NCI-H1105 treated with DMSO at 0.1 percent for 48 hours (cell line): Measurements from ENCODE around the gene AOC2.

Experiments
- DNase-seq: peaks from one replicate; lab custom pipeline; 2025; lab: John Stamatoyannopoulos, UW

Gene AOC2, protein sequence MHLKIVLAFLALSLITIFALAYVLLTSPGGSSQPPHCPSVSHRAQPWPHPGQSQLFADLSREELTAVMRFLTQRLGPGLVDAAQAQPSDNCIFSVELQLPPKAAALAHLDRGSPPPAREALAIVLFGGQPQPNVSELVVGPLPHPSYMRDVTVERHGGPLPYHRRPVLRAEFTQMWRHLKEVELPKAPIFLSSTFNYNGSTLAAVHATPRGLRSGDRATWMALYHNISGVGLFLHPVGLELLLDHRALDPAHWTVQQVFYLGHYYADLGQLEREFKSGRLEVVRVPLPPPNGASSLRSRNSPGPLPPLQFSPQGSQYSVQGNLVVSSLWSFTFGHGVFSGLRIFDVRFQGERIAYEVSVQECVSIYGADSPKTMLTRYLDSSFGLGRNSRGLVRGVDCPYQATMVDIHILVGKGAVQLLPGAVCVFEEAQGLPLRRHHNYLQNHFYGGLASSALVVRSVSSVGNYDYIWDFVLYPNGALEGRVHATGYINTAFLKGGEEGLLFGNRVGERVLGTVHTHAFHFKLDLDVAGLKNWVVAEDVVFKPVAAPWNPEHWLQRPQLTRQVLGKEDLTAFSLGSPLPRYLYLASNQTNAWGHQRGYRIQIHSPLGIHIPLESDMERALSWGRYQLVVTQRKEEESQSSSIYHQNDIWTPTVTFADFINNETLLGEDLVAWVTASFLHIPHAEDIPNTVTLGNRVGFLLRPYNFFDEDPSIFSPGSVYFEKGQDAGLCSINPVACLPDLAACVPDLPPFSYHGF

DNA sequence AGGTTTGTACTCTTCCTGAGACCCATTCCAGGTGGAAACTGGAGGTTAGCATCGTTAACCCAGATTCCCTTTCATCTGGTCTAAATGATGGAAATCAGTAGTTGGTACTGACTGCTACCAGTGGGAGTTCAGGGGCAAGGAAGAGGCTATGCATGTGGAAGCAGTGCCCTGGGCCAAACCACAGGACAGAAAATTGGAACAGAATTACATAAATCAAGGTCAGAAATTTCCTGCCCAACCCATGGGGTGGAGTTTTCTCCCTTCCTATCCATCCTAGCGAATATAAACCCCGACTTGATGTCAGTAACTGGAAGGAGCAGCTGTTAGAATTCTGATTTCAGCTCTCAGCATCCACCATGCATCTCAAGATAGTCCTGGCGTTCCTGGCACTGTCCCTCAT is at the start of gene AOC2:
Gene AOC2, plus strand, starts transcription at position 310 of the 400 bp plus-strand sequence. Its CDS starts 47 bp downstream, at position 357.
- no peak for DNase-seq

DNA sequence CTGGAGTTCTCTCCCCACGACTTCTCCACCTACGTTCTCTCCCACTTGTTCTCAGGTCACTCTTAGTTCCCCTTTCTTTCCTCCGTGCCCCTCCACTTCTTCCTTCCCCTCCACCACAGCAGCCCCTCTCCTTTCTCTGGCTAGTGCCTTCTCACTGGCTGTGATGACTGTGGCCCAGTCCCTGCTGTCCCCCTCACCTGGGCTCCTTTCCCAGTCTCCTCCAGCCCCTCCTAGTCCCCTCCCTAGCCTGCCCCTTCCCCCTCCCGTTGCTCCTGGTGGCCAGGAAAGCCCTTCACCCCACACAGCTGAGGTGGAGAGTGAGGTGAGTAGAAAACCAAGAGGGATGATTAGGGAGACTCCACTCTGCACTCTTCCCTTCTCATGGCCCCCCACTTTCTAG is 49.3 kb upstream of the AOC2 start:
- DNase-seq = no peak

DNA sequence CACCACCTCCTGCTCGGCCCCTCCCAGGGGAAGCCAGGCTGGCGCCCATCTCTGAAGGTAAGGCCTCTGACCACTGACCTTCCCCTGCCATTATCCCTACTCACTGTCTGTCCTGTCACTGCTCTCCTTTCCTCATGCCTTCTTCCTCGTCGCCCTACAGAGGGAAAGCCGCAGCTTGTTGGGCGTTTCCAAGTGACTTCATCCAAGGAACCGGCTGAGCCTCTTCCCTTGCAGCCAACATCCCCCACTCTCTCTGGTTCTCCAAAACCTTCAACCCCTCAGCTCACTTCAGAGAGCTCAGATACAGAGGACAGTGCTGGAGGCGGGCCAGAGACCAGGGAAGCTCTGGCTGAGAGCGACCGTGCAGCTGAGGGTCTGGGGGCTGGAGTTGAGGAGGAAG is 48.9 kb upstream of the AOC2 start:
- no peak for DNase-seq

DNA sequence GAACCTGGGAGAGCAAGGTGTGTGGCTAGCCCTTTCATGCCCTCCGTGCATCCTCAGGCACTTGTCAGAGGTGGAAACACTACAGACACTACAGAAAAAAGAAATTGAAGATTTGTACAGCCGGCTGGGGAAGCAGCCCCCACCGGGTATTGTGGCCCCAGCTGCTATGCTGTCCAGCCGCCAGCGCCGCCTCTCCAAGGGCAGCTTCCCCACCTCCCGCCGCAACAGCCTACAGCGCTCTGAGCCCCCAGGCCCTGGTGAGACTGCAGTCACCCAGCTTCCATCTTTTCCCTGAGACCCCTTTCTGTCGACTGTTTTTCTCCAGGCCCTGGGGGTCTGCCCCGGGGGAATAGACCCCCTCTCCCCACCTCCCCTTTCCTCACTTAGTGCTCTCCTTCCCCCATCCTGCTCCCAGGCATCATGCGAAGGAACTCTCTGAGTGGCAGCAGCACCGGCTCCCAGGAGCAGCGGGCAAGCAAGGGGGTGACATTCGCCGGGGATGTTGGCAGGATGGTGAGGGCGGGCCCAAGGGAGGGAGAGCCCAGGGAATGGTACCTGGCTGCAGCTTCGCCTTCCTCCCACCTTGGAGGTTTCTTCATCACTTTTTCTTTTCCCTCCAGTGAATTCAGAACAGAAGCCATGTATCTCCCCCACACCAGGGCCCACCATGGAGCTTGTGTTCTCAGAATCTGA is 48.2 kb upstream of the AOC2 start:
- DNase-seq = no peak

DNA sequence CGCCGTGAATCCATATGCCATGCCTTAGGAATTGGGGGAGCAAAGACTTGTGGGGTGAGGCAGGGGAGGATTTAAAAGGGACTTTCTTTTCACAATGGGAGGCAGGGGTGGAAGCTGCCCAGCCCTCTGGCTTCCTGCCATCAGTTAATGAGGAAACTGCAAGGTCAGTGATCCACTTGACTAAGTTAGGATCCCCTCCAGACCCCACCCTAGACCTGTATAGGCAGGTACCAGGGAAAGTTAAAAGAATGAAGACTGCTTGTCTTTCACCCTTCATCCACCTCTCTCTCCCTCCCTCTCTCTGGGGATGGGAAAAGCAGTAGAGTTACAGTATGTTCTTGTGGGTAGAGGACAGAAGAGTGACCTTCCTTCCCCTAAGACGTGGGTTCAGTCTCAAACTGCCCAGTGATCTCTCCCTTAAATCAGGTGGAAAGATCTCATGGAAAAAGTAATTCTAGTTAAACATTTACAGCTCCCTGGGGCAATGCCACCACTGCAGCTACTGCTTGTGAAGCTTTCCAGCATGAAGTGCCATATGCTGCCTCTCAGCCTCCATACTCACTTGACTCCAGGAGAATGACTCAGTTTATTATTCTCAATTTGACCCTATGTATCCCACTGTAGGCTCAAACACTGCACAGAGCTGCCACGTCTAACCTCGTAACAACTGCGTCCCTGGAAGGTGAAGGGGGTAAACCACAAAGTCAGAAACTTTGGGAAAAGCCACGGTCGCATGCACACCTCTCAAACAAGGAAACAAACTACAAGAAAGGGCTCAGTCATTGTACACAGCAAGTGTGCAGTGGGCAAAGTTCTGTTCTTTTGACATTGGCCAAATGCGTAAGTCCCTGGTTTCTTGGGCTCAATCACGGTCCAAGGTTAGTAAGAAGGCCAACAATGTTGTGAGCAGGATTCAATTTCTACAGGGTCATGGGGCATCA is 47.0 kb upstream of the AOC2 start:
- no peak for DNase-seq

DNA sequence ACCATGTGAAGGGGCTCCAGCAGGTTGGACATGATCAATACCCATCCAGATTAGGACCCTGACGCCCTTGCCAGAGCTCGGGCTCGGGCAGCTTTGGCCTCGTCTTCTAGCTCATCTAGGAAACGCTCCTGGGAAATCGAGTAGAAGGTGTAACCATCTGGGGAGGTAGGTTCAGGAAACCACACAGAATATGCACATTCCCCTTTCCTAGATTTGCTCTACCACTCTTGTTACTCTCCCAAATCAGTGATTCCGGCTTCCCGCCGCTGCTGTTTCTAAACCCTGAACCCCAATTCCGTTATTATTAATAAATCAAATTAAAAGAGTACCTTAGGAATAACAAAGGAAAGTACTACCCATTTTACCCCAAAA is 46.4 kb upstream of the AOC2 start:
- DNase-seq = no peak

DNA sequence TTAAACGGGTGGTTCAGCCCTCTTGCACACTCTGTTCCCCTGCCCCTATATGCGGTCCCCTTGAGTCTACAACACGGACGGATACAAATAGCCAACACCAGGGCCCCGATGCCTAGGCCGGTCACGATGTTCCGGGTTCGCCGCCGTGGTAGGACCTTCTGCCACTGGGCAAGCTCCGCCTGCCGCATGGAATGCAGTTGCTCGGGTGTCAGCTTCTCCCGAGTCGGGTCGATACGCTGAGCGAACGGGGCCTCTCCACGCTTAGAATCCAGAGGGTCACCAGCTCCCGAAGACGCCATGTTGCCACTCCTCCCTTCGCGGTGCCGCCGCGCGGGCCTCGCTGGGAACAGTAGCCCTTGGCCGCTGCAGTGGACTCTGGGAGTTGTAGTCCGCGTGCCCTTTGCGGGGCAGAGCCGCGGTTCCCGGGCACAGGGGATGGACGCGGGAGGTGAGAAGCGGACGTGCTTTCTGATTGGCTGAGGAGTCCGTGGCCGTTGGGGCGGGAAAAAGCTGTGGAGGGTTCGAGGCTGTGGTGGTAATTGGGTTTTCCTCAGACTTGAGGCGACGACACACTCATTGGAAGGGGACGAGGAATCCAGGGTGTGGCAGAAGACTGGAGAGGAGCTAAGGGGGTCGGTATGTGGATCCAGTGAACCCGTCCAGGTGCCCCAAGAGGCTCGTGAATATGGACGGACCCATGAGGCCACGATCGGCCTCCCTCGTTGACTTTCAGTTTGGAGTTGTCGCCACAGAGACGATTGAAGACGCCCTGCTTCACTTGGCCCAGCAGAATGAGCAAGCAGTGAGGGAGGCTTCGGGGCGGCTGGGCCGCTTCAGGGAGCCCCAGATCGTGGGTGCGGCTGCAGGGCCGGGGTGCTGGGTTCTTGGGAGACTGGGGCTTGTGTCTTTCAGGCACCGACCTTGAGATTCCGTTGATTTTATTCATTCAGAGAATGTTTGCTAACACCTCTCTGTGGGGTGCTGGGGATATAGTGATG is 45.7 kb upstream of the AOC2 start, which contains the start of the genes CNTD1 and COA3:
Gene CNTD1, plus strand, starts transcription at position 479 of the 998 bp plus-strand sequence. Its CDS starts 207 bp downstream, at position 686.
Gene COA3, minus strand, starts transcription at position 322 of the 998 bp plus-strand sequence. Its CDS starts 23 bp downstream, at position 299.
- peak; percentile 73 for DNase-seq

DNA sequence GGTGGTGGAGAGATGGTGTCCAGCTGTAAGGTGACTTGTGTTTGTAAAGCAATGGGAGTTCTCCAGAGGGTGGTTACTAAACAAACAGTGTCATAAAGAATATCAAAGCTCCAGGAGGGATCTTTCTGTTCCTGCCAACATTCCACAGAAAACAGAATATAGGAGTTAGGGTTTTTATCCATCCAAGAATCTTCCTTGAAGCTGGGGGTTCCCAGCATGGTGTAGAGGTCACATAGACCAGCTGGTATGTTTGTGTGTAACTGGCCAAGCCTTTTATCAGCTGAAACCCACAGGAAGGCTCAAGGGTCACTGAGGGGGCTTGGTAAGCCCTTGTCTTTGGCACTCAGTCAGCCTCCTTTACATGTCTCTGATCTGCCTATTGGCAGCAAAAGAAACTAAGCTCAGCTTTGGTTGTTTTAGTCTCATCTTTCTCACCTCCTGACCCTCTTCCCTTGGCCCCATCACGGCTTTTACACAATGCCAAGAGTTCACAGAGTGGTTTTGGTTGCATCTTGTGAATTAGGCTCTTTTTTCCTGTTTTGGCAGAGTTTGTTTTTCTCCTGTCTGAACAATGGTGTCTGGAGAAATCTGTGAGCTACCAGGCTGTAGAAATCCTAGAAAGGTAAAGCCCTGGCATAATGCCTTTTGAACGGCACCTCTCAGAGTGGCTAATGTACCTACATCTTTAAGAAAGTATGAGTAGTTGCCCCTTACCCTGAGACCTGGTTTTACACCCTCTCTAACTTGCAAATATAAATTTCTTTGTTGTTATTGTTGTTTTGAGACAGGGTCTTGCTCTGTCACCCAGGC is 41.1 kb upstream of the AOC2 start:
- no peak for DNase-seq

DNA sequence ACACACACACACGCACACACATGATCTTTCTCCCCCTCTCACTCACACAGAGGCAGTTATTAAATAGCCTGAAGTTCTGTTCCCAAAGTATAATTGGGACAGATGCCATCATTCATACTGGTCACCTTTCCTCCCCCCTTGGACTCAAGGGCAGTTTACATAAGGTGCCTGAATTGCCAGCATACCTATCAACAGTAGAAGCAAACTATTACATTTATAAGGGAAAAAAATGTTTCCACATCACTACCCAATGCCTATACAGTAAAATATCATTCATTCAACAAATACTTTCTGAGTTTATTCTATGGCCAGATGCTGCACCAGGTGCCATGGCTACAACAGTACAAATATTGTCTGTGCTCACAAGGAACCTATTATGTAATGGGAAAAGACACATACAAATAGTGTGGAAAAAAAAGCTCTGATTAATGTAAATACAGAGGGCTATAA is 39.4 kb upstream of the AOC2 start:
- DNase-seq = no peak

DNA sequence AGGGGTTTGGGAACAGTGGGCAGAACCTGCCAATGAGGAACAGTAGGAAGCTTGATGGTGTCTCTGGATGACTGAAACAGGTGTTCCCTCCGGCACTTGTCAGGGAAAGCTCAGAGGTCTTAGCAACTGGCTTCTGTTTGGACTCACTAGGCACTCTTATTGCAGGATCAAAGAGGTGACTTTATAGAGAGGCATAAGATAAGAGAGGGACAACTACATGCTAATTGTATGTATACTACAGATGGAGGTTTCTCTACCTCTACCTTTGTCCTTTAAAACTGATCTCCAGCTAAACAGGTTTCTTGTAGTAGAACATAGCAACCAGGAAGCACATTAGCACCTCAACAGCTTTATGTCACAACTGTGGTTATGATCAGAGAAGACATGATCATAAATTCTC is 38.1 kb upstream of the AOC2 start:
- DNase-seq = no peak

DNA sequence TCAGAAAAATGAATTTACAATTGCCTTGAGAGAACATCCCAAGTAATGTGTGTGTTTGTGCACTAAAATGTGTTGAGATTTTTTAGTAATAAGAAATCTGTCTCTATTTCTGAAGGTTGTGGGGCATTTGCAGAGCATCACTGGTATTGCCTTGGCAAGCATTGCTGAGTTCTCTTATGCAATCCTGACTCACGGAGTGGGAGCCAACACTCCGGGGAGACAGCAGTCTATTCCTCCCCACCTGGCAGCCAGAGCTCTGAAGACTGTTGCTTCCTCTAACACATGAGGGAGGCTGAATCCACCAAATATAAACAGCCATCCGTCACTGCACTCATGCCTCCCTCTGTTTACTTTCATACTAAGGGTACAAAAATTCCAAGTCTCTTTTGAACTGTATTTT is 35.1 kb upstream of the AOC2 start:
- no peak for DNase-seq

DNA sequence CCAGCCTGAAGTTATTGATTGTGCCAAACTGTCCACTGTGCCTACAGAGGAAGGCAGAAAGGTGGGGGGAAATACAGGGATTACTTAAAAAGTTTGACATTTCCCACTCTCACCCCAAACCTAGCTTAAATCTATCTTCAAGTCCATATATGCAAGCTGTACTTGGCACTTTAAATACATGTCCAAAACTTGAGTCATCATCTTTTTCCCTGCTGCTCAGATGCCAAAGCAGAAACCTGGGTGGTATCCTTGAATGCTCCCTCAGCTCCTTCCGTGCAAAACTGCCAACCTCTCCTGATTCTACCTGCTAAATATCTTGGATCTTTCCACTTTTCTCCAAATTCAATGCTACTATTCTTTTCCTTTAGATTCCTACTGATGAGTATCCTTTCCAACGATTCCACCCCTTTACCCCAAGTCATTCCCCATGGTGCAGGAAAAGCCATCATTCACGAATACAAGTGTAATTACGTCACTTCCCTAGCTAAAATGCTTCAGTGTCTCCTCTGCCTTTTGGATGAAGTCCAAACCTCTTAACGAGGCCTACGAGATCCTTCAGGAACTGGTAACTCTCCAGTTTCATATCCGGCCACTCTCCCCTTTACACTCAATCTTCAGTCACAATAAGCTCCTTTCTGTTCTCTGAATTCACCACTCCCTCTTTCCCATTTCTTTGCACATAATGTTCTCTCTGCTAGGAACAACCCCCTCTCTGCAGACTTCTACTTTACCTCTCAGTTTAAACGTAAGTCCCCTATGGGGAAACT is 29.6 kb upstream of the AOC2 start:
- no peak for DNase-seq

DNA sequence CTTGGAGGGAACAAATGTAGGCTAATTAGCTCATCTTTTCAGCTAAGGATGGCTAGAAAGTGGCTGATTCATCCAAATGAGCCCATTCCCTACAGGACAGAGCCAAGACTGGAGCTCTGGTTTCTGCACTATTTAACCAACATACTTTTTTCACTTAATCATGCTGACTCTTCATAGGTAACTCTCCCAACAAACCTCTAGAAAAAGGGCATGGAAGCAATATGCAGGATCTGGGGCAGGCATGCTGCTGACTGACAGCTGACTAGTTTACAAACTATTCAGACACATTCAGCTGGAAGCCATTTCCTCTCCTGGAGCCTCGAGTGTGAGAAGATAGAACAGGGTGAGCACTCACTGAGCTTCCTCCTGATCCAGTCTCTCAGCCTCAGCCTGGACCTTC is 26.5 kb upstream of the AOC2 start:
- no peak for DNase-seq

DNA sequence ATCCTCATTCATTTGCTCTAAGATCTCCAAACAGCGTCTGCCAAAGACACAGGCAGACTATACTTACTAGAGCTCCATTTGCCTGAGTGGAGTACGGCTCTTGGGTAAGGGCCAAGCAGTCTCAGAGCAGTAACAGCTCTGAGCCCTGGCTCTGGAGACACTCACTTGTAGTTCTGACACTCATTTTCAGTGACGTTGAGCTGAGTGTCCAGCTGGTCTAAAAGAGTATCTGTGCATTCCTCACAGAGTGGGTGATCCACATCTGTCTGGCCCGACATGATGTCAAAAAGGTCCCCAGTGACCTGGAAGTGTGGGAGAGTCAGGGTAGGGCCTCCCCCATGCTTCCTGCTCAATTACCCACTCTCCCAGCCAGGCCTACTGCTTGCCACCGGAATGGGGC is 26.0 kb upstream of the AOC2 start:
- no peak for DNase-seq

DNA sequence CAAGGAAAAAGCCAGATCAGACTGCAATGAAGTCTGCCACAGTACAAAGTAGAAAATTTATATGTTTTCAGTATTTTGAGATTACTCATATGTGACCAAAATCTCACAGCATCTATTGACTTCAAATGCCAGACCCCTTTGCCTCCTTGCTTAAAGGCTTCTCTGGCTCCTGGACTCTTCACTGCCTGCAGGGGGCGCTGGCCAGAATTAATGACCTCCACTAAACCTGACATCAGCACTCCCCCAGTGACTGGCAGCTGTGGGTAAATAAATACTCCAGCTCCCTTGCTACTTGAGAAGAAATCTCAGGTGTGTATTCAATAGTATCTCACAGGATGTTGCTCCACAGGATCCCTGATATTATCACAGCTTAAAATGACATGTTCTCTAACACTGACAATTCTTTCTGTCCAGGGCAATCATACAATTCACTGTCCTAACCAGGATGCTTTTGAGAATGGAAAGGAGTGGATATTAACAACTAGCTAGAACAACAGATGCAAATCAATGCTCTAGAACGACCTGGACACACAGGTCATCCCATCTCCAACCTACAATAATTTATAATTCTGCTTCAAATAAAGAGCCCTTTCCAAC is 24.3 kb upstream of the AOC2 start:
- DNase-seq = peak; percentile 34

DNA sequence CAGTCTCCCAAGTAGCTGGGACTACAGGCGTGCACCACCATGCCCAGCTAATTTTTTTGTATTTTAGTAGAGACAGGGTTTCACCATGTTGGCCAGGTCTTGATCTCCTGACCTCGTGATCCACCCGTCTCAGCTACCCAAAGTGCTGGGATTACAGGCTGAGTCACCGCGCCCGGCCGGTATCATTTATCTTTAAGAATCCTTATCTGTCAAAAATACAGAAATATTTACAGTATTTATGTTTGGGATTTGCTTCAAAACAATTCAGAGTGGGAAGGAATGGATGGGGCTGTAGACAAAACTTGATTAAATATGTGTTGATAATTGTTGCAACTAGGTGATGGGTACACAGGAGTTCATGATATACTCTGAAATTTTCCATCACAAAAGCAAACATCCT is 23.2 kb upstream of the AOC2 start:
- DNase-seq = no peak

DNA sequence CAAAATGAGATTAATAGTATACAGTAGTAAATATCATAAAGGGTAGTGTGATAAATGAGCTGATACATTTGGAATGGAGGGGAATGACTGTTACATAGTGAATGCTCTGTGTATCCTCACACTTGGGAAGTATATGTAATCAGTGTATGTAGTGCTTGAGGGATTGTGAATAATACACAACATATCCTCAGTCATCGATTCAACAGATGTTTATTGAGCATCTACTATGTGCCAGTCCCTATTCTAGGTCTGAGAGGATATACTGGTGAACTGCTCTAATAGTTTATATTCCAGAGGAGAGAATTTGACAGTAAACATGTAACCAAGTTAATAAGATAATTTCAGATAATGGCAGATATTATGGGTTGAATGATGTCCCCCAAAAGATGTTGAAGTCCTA is 16.9 kb upstream of the AOC2 start:
- DNase-seq = no peak

DNA sequence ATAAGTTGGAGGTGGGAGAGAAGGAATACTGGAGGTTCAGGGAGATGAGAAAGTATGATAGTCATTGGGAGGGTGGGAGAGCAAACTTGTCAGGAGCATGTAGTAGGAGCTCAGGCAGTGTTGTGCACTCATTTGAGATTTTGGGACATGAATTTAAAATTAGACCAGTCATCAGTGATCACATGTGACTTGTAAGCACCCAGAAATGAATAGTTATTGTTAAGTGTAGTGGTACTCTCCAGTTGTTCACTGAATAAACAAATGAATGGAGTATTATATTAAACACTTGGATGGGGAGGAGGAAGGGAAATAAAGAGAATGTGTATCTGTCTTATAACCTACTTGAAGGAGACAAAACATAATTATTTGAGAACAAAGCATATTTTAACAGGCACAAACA is 13.4 kb upstream of the AOC2 start:
- DNase-seq = no peak
